ENCODE data around the gene DDX1. TPM values are rescaled to one million over a fixed set of nuclear protein-coding genes. Genes with fewer than 3 reads are reported as not detected.

The DDX1 gene
- total and polyA plus RNA-seq, 9 of the 15 experiments (the other 6 are each of a cell fraction or from before 2014, with no cell fraction given) = 116 to 277 (median 232) TPM

- TF ChIP-seq GMEB1 (CRISPR knock-in tag; IDR thresholded peaks at IDR 0.05) (0 out of 2 replicates have a peak, but pooled peaks have one; percentile 19), TAF7 (tag; IDR thresholded peaks at IDR 0.05) (peak; percentile 81), ZC3H4 (CRISPR knock-in tag; IDR thresholded peaks at IDR 0.05; ENCODE audit: borderline replicate concordance) (peak; percentile 79; the same call in 1 of the 2 replicates), ZBTB17 (CRISPR knock-in tag; IDR thresholded peaks at IDR 0.05) (peak; percentile 29; the same call in 1 of the 2 replicates), NR2F6 (CRISPR knock-in tag; IDR thresholded peaks at IDR 0.05) (no peak), POLR2AphosphoS5 (IDR thresholded peaks at IDR 0.05; ENCODE audit: control insufficient read depth, insufficient read depth, low read depth, low read length) (peak; percentile 66; the same call in 1 of the 2 replicates), TEAD1 (CRISPR knock-in tag; IDR thresholded peaks at IDR 0.05) (peak; percentile 2 to 29; a peak in 1 of 4 replicates), RBBP5 (IDR thresholded peaks at IDR 0.05; ENCODE audit: borderline replicate concordance, insufficient read depth, low read length, poor library complexity, severe bottlenecking) (peak; percentile 88), ZNF316 (IDR thresholded peaks at IDR 0.05) (no peak), MBD2 (IDR thresholded peaks at IDR 0.05; ENCODE audit: borderline replicate concordance, low read depth) (peak; percentile 52; the same call in 1 of the 2 replicates), HDGF (IDR thresholded peaks at IDR 0.05) (no peak), MEF2A (IDR thresholded peaks at IDR 0.05; ENCODE audit: control insufficient read depth, low read depth, low read length) (0 out of 2 replicates have a peak, but pooled peaks have one; percentile 4), FOXJ2 (tag; IDR thresholded peaks at IDR 0.05) (0 out of 2 replicates have a peak, but pooled peaks have one; percentile 8), RBFOX2 (IDR thresholded peaks at IDR 0.05; ENCODE audit: low read depth, low read length) (peak; percentile 76), BRD9 (IDR thresholded peaks at IDR 0.05; ENCODE audit: low read depth, partially characterized antibody) (peak; percentile 41)
- TF ChIP-seq, protein P1, sequence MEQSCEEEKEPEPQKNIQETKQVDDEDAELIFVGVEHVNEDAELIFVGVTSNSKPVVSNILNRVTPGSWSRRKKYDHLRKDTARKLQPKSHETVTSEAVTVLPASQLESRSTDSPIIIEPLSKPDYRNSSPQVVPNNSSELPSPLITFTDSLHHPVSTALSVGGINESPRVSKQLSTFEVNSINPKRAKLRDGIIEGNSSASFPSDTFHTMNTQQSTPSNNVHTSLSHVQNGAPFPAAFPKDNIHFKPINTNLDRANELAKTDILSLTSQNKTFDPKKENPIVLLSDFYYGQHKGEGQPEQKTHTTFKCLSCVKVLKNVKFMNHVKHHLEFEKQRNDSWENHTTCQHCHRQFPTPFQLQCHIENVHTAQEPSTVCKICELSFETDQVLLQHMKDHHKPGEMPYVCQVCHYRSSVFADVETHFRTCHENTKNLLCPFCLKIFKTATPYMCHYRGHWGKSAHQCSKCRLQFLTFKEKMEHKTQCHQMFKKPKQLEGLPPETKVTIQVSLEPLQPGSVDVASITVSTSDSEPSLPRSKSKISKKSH (CRISPR knock-in tag; IDR thresholded peaks at IDR 0.05) = no peak
- TF ChIP-seq, protein P2, sequence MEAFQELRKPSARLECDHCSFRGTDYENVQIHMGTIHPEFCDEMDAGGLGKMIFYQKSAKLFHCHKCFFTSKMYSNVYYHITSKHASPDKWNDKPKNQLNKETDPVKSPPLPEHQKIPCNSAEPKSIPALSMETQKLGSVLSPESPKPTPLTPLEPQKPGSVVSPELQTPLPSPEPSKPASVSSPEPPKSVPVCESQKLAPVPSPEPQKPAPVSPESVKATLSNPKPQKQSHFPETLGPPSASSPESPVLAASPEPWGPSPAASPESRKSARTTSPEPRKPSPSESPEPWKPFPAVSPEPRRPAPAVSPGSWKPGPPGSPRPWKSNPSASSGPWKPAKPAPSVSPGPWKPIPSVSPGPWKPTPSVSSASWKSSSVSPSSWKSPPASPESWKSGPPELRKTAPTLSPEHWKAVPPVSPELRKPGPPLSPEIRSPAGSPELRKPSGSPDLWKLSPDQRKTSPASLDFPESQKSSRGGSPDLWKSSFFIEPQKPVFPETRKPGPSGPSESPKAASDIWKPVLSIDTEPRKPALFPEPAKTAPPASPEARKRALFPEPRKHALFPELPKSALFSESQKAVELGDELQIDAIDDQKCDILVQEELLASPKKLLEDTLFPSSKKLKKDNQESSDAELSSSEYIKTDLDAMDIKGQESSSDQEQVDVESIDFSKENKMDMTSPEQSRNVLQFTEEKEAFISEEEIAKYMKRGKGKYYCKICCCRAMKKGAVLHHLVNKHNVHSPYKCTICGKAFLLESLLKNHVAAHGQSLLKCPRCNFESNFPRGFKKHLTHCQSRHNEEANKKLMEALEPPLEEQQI (IDR thresholded peaks at IDR 0.05) = 0 out of 2 replicates have a peak, but pooled peaks have one; percentile 50
- TF ChIP-seq, protein P3, sequence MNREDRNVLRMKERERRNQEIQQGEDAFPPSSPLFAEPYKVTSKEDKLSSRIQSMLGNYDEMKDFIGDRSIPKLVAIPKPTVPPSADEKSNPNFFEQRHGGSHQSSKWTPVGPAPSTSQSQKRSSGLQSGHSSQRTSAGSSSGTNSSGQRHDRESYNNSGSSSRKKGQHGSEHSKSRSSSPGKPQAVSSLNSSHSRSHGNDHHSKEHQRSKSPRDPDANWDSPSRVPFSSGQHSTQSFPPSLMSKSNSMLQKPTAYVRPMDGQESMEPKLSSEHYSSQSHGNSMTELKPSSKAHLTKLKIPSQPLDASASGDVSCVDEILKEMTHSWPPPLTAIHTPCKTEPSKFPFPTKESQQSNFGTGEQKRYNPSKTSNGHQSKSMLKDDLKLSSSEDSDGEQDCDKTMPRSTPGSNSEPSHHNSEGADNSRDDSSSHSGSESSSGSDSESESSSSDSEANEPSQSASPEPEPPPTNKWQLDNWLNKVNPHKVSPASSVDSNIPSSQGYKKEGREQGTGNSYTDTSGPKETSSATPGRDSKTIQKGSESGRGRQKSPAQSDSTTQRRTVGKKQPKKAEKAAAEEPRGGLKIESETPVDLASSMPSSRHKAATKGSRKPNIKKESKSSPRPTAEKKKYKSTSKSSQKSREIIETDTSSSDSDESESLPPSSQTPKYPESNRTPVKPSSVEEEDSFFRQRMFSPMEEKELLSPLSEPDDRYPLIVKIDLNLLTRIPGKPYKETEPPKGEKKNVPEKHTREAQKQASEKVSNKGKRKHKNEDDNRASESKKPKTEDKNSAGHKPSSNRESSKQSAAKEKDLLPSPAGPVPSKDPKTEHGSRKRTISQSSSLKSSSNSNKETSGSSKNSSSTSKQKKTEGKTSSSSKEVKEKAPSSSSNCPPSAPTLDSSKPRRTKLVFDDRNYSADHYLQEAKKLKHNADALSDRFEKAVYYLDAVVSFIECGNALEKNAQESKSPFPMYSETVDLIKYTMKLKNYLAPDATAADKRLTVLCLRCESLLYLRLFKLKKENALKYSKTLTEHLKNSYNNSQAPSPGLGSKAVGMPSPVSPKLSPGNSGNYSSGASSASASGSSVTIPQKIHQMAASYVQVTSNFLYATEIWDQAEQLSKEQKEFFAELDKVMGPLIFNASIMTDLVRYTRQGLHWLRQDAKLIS (CRISPR knock-in tag; IDR thresholded peaks at IDR 0.05) = 0 out of 2 replicates have a peak, but pooled peaks have one; percentile 82
Observed at GRCh38 chr2:15560988-15561573, 30.6 kb upstream of the DDX1 start, which contains the start of gene NBAS (continued).

Data from K562 (cell line).